H1 (cell line): Measurements from ENCODE around the gene UGT3A1. TPM values are rescaled to one million over a fixed set of nuclear protein-coding genes. Genes with fewer than 3 reads are reported as not detected.

Experiments used
- CTCF ChIA-PET: fragments of 300-600 bp; sonication (Branson Sonifier 250); formaldehyde crosslinking; loops from one replicate; lab custom pipeline; 2021; ENCODE audit not compliant: partially characterized antibody; lab: Charles Lee
- POLR2A ChIA-PET: fragments of 300-600 bp; sonication (Branson Sonifier 250); formaldehyde crosslinking; loops from one replicate; lab custom pipeline; 2021; ENCODE audit warnings: inconsistent platforms; ENCODE audit not compliant: partially characterized antibody; lab: Charles Lee
- DNase-seq, 2 experiments: peaks; one replicate each; pipeline versions ENCODE4 v3.0.0 to v3.0.0-alpha.2; 2010 to 2022; ENCODE audit warnings: low spot score in 2 of 2, low read depth in 1 of 2, mixed read lengths in 1 of 2
- FAIRE-seq: peaks from 2 replicates; lab custom pipeline; 2011; peaks lifted over from hg19 to GRCh38; lab: Jason Lieb, UNC
- H2AFZ ChIP-seq: 2 replicates; pipeline ENCODE4 v1.8.1; 2012; ENCODE audit warnings: low read length, inconsistent platforms
- H2AK5ac ChIP-seq: 2 replicates; pipeline ENCODE4 v1.6.1; 2013; ENCODE audit warnings: low read depth, low read length
- H2BK120ac ChIP-seq: replicated peaks from 2 replicates; pipeline ENCODE3; 2013; ENCODE audit warnings: low read depth, low read length, inconsistent platforms
- H2BK12ac ChIP-seq: 2 replicates; pipeline ENCODE4 v1.6.1; 2013; ENCODE audit warnings: low read depth, low read length
- H2BK15ac ChIP-seq: 2 replicates; pipeline ENCODE4 v1.6.1; 2013; ENCODE audit warnings: low read length
- H2BK20ac ChIP-seq: 2 replicates; pipeline ENCODE4 v1.6.1; 2013; ENCODE audit warnings: low read length
- H2BK5ac ChIP-seq: 2 replicates; pipeline ENCODE4 v1.6.1; 2013; ENCODE audit warnings: low read depth, low read length
- H3K14ac ChIP-seq: 2 replicates; pipeline ENCODE4 v1.6.1; 2013; ENCODE audit warnings: inconsistent platforms; ENCODE audit not compliant: insufficient read length
- H3K18ac ChIP-seq: 2 replicates; pipeline ENCODE4 v1.6.1; 2013; ENCODE audit warnings: low read length; ENCODE audit errors: extremely low read depth
- H3K23ac ChIP-seq: 2 replicates; pipeline ENCODE4 v1.6.1; 2013; ENCODE audit warnings: inconsistent platforms; ENCODE audit not compliant: insufficient read length
- H3K23me2 ChIP-seq: 2 replicates; pipeline ENCODE4 v1.6.1; 2013; ENCODE audit warnings: low read depth, low read length
- H3K27ac ChIP-seq: 2 replicates; pipeline ENCODE4 v1.6.1; 2011; ENCODE audit warnings: low read depth, low read length, inconsistent platforms
- H3K27me3 ChIP-seq, 4 experiments: replicated peaks in 1 of 4; 1 replicate in 1 of 4; 2 replicates in 3 of 4; pipeline versions ENCODE4 v1.6.1 to v1.8.1; 2011 to 2013; ENCODE audit warnings: low read length in 3 of 4, mild to moderate bottlenecking in 3 of 4, inconsistent platforms in 2 of 4, mixed read lengths in 2 of 4, moderate library complexity in 1 of 4; ENCODE audit not compliant: control insufficient read depth in 3 of 4, insufficient read depth in 3 of 4; ENCODE audit errors: extremely low read depth in 1 of 4
- H3K36me3 ChIP-seq, 4 experiments: 2 replicates each; pipeline versions ENCODE4 v1.6.1 to v1.8.1; 2011 to 2013; ENCODE audit warnings: mild to moderate bottlenecking in 4 of 4, low read length in 3 of 4, moderate library complexity in 2 of 4, control low read depth in 1 of 4, inconsistent platforms in 1 of 4; ENCODE audit not compliant: insufficient read depth in 4 of 4, control insufficient read depth in 2 of 4
- H3K4ac ChIP-seq: replicated peaks from 2 replicates; pipeline ENCODE3; 2013; ENCODE audit warnings: low read length, low read depth, mixed read lengths, inconsistent platforms; ENCODE audit not compliant: insufficient read length
- H3K4me1 ChIP-seq, 4 experiments: replicated peaks in 1 of 4; 1 replicate in 1 of 4; 2 replicates in 3 of 4; pipeline versions ENCODE4 v1.6.1 to v1.8.1; 2011 to 2013; ENCODE audit warnings: low read length in 3 of 4, inconsistent platforms in 2 of 4, mixed read lengths in 1 of 4; ENCODE audit not compliant: insufficient read depth in 4 of 4, control insufficient read depth in 3 of 4
- H3K4me2 ChIP-seq, 2 experiments: 2 replicates each; pipeline versions ENCODE4 v1.6.1 to v1.8.1; 2011 to 2013; ENCODE audit warnings: low read depth in 2 of 2, low read length in 2 of 2, control low read depth in 1 of 2, inconsistent platforms in 1 of 2, mild to moderate bottlenecking in 1 of 2; ENCODE audit not compliant: insufficient read depth in 1 of 2
- H3K4me3 ChIP-seq, 4 experiments: fragments of 200-600, 300-600 bp in 1 of 4; sonication (generic), shearing (Covaris generic), sonication (Bioruptor Twin) in 1 of 4; 2 replicates each; pipeline versions ENCODE4 v1.5.1 to v1.8.1; 2011 to 2016; ENCODE audit warnings: low read length in 4 of 4, low read depth in 3 of 4, control low read depth in 2 of 4, inconsistent platforms in 2 of 4, mild to moderate bottlenecking in 2 of 4, mixed read lengths in 1 of 4, moderate library complexity in 1 of 4; ENCODE audit not compliant: insufficient read depth in 2 of 4; ENCODE audit errors: extremely low read depth in 1 of 4
- H3K56ac ChIP-seq: replicated peaks from 2 replicates; pipeline ENCODE3; 2013; ENCODE audit warnings: low read depth, mild to moderate bottlenecking, mixed read lengths, low read length, inconsistent platforms; ENCODE audit not compliant: insufficient read length
- H3K79me1 ChIP-seq: 2 replicates; pipeline ENCODE4 v1.6.1; 2013; ENCODE audit warnings: low read depth, low read length, control low read depth
- H3K79me2 ChIP-seq, 2 experiments: 2 replicates each; pipeline versions ENCODE4 v1.6.1 to v1.8.1; 2012 to 2013; ENCODE audit warnings: low read length in 2 of 2, mild to moderate bottlenecking in 2 of 2, inconsistent platforms in 1 of 2; ENCODE audit not compliant: insufficient read depth in 2 of 2, control insufficient read depth in 1 of 2
- H3K9ac ChIP-seq, 4 experiments: replicated peaks in 1 of 4; 1 replicate in 1 of 4; 2 replicates in 3 of 4; pipeline versions ENCODE4 v1.6.1 to v1.8.1; 2011 to 2013; ENCODE audit warnings: low read depth in 3 of 4, low read length in 3 of 4, control low read depth in 2 of 4, mild to moderate bottlenecking in 2 of 4, moderate library complexity in 2 of 4, inconsistent platforms in 1 of 4; ENCODE audit errors: extremely low read depth in 1 of 4
- H3K9me3 ChIP-seq, 2 experiments: 2 replicates each; pipeline versions ENCODE4 v1.6.1 to v1.8.1; 2012 to 2013; ENCODE audit warnings: mild to moderate bottlenecking in 2 of 2, moderate library complexity in 2 of 2, control low read depth in 1 of 2, inconsistent platforms in 1 of 2, low read depth in 1 of 2, low read length in 1 of 2, mixed read lengths in 1 of 2; ENCODE audit not compliant: insufficient read depth in 2 of 2
- H4K20me1 ChIP-seq, 2 experiments: replicated peaks in 1 of 2; 2 replicates each; pipeline versions ENCODE3 to v1.8.1; 2011 to 2013; ENCODE audit warnings: inconsistent platforms in 2 of 2, low read length in 2 of 2, mild to moderate bottlenecking in 1 of 2; ENCODE audit not compliant: insufficient read depth in 2 of 2, control insufficient read depth in 1 of 2
- H4K5ac ChIP-seq: 2 replicates; pipeline ENCODE4 v1.6.1; 2013; ENCODE audit warnings: low read length, low read depth, mixed read lengths, inconsistent platforms; ENCODE audit not compliant: insufficient read length
- H4K8ac ChIP-seq: 2 replicates; pipeline ENCODE4 v1.8.0; 2013; ENCODE audit warnings: mild to moderate bottlenecking, moderate library complexity, low read length, inconsistent platforms; ENCODE audit not compliant: insufficient read depth; ENCODE audit errors: extremely low read depth
- H4K91ac ChIP-seq: replicated peaks from 2 replicates; pipeline ENCODE3; 2013; ENCODE audit warnings: low read length, mixed read lengths, inconsistent platforms; ENCODE audit not compliant: insufficient read length
- CBX8 ChIP-seq: fragments of 300-800, 300-1000 bp; sonication (generic); IDR thresholded peaks from 2 replicates; pipeline ENCODE4 v1.7.1; 2016; ENCODE audit warnings: low read depth, low read length, borderline replicate concordance
- CREB1 ChIP-seq: IDR thresholded peaks from 2 replicates; pipeline ENCODE4 v1.6.1; 2012; ENCODE audit warnings: inconsistent platforms
- EGR1 ChIP-seq: IDR thresholded peaks from 2 replicates; pipeline ENCODE4 v1.6.1; 2011; ENCODE audit warnings: low read depth, low read length, borderline replicate concordance
- EZH2 ChIP-seq: fragments of 200-600 bp; sonication (generic); IDR thresholded peaks from 2 replicates; pipeline ENCODE4 v1.7.1; 2012; ENCODE audit warnings: low read depth, mild to moderate bottlenecking, moderate library complexity, low read length, inconsistent platforms; ENCODE audit not compliant: severe bottlenecking
- JUN ChIP-seq: IDR thresholded peaks from 2 replicates; pipeline ENCODE4 v1.6.1; 2011; ENCODE audit warnings: low read depth, mild to moderate bottlenecking, improper control_type of control experiment, low read length
- MAFK ChIP-seq: IDR thresholded peaks from 2 replicates; pipeline ENCODE4 v1.6.1; 2012; ENCODE audit warnings: low read depth, mild to moderate bottlenecking, improper control_type of control experiment, low read length
- PHF8 ChIP-seq: fragments of 200-600 bp; sonication (generic); conservative IDR thresholded peaks from 2 replicates; pipeline ENCODE4 v1.7.1; 2012; ENCODE audit warnings: low read depth, mild to moderate bottlenecking, inconsistent platforms, low read length, moderate library complexity
- POU5F1 ChIP-seq: IDR thresholded peaks from 2 replicates; pipeline ENCODE4 v1.6.1; 2011; ENCODE audit warnings: low read depth, mild to moderate bottlenecking, low read length, moderate library complexity
- YY1 ChIP-seq: IDR thresholded peaks from 2 replicates; pipeline ENCODE4 v1.6.1; 2011; ENCODE audit warnings: low read depth, mild to moderate bottlenecking, low read length
- WGBS, 2 experiments: shearing (Covaris generic) in 1 of 2; methylation state at CpG; one replicate each; pipeline versions ENCODE4 v1.1.6 to v1.1.7; 2013 to 2015; ENCODE audit warnings: low lambda C conversion rate in 2 of 2, mixed read lengths in 2 of 2, inconsistent platforms in 1 of 2, low coverage in 1 of 2, missing lambda C conversion rate in 1 of 2; ENCODE audit not compliant: insufficient replicate concordance in 2 of 2, insufficient coverage in 1 of 2, insufficient read length in 1 of 2; ENCODE audit errors: extremely low coverage in 1 of 2, missing lambda C conversion rate in 1 of 2; 5-methylcytosine and 5-hydroxymethylcytosine counted together
- polyA plus RNA-seq, 7 experiments: library from polyadenylated mRNA; depleted of rRNA in 3 of 7; stranded (reverse) in 5 of 7; unstranded in 2 of 7; fragments of >200 nt in 5 of 7; fragments of 200-250 nt in 2 of 7; gene quantifications; 1 replicate in 5 of 7; 2 replicates in 1 of 7; 4 replicates in 1 of 7; pipeline versions ENCODE4 v1.2.1 to v1.2.3, GENCODE V29; 2011 to 2013; ENCODE audit warnings: missing spikeins in 2 of 7, mixed read lengths in 2 of 7
- total RNA-seq: library from RNA; stranded (reverse); fragmentation: NEBNext Ultra II Directional; extraction: Animal tissue kit (Norgen Biotek cat#: 25700); gene quantifications from 2 replicates; pipeline ENCODE4 v1.2.1, GENCODE V29; 2021
- TF ChIP-seq, protein P1 (sequence below): IDR thresholded peaks from 2 replicates; pipeline ENCODE4 v1.6.1; 2012; ENCODE audit warnings: inconsistent platforms

Gene UGT3A1
- total and polyA plus RNA-seq, 2 of the 8 experiments (the other 6 are each of a cell fraction or from before 2014, with no cell fraction given): 2.4 to 3.4 TPM

DNA sequence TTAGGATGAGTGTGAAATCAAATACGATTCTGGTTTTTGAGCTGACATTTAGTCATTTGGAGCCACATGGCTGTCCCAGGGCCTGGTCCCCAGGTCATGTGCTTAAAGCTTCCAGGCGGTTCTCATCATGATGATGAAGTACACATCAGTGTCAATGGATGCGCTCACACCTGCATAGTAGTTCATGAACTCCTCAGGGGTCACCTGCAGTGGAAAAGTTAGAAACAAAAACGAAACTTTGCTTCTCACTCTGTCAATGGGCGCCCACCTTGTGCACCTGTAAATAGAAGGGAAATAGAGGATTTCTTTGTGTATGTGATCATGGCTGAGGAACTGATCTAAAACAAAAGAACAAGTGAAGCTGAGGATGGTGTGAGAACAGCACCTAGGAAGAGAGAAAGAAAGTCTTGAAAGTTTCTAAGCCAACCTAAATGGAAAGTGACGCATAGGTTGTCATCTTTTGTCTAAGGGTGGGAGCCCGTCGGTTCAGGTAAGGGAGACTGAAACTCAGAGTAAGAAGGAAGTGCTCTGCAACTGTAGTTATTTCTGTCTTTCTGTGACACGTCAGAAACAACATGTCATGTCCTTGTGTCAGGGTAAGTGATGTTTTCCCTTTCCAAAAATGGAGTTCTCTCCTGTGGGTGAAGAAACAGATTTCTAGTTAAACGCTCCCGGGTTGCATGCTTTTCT lies 86.6 kb downstream of the UGT3A1 start:
- ChIA-PET POLR2A (no interaction called here), CTCF (interaction anchor here (2.3 kb wide), 1 partner anchor 22 kb away, joined by 7 read pairs; no protein-coding TSS in a partner anchor)
- Histone ChIP-seq H2BK12ac (no peak overlapping the region), H2AK5ac (no peak overlapping the region), H2BK120ac (no peak overlapping the region), H3K4ac (no peak overlapping the region), H3K9ac (no peak overlapping the region), H3K4me2 (no peak overlapping the region), H4K91ac (no peak overlapping the region), H4K5ac (no peak overlapping the region), H3K27me3 (peaks cover 0 to 1% (median 0%) of the 10 kb centered on the region in 4 experiments; a peak in 1 of 7 replicates), H3K18ac (no peak overlapping the region), H2AFZ (no peak overlapping the region), H2BK5ac (no peak overlapping the region), H4K20me1 (no peaks in the 10 kb centered on the region), H3K23me2 (no peaks in the 10 kb centered on the region), H2BK20ac (no peak overlapping the region), H3K36me3 (no peaks in the 10 kb centered on the region), H3K27ac (no peak overlapping the region), H3K79me2 (no peaks in the 10 kb centered on the region), H3K4me3 (no peak overlapping the region), H3K9me3 (no peaks in the 10 kb centered on the region), H3K4me1 (peaks cover 0 to 3% (median 0%) of the 10 kb centered on the region in 4 experiments; a peak in 2 of 7 replicates), H2BK15ac (no peak overlapping the region), H3K56ac (no peak overlapping the region), H3K79me1 (no peaks in the 10 kb centered on the region), H4K8ac (no peak overlapping the region), H3K14ac (no peak overlapping the region), H3K23ac (no peak overlapping the region)
- no peak for TF ChIP-seq CREB1
- TF ChIP-seq, protein P1, sequence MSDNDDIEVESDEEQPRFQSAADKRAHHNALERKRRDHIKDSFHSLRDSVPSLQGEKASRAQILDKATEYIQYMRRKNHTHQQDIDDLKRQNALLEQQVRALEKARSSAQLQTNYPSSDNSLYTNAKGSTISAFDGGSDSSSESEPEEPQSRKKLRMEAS: no peak
- no peak for TF ChIP-seq EZH2
- no peak for TF ChIP-seq POU5F1
- TF ChIP-seq EGR1: no peak
- TF ChIP-seq MAFK: no peak
- no peak for TF ChIP-seq YY1
- no peak for TF ChIP-seq PHF8
- TF ChIP-seq JUN: no peak
- TF ChIP-seq CBX8: no peak
- no peak for DNase-seq
- 78% methylated on average over 11 of the region's 11 CpGs; no CpG with 5 or more reads in 1 of the 2 experiments for WGBS, 2 experiments
- no peak for FAIRE-seq
